ENCODE data around the gene ZEB2. TPM values are rescaled to one million over a fixed set of nuclear protein-coding genes. Genes with fewer than 3 reads are reported as not detected.

The ZEB2 gene
- total RNA-seq, 1 donor from 2014 or later, result 106 TPM

DNA sequence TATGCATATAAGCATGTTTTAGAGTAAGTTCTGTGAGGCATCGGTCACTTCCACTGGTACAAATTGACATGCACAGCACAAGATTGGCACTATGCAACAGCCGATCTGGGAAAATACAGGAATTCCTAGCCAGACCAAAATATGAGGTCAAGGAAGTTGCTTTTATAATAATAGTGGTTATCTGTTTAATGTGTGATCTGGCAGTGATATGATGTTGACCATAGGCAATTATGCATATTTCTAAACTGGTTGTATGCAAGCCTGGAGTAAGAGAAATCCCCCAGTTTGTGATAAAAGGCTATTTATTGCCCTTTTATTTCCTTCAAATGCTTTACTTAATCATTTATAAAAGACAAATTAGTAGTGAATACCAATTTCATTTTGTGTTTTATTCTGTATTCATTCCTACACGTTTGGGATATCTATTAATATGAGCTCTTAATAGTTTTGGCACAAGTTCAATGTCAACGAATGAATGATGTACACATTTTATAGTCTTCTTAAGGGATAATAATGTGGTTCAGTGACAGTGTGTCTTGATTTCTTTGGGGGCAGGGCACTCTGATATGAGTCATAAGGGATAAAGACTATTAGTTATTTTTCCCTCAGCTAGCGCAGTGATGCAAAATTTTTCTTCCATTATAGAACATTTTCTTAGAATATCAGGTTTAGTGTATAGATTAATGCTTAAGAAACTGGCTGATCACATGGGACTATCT, 34.7 kb upstream of the ZEB2 start:
- TF ChIP-seq EZH2 (IDR thresholded peaks at IDR 0.05), result no peak
- no peak for TF ChIP-seq EZH2phosphoT487 (IDR thresholded peaks at IDR 0.05)
- TF ChIP-seq, protein P1, sequence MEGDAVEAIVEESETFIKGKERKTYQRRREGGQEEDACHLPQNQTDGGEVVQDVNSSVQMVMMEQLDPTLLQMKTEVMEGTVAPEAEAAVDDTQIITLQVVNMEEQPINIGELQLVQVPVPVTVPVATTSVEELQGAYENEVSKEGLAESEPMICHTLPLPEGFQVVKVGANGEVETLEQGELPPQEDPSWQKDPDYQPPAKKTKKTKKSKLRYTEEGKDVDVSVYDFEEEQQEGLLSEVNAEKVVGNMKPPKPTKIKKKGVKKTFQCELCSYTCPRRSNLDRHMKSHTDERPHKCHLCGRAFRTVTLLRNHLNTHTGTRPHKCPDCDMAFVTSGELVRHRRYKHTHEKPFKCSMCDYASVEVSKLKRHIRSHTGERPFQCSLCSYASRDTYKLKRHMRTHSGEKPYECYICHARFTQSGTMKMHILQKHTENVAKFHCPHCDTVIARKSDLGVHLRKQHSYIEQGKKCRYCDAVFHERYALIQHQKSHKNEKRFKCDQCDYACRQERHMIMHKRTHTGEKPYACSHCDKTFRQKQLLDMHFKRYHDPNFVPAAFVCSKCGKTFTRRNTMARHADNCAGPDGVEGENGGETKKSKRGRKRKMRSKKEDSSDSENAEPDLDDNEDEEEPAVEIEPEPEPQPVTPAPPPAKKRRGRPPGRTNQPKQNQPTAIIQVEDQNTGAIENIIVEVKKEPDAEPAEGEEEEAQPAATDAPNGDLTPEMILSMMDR (IDR thresholded peaks at IDR 0.05), result no peak
- Histone ChIP-seq H3K4me3 (no peak overlapping the region), H3K27me3 (no peaks in the 10 kb centered on the region), H2AFZ (replicated peaks) (no peak overlapping the region), H3K27ac (no peak overlapping the region), H3K9me3 (ENCODE audit: low read depth) (no peaks in the 10 kb centered on the region), H3F3A (ENCODE audit: low read depth) (no peaks in the 10 kb centered on the region), H3K79me2 (ENCODE audit: low read depth) (no peaks in the 10 kb centered on the region), H4K20me1 (ENCODE audit: low read depth) (no peaks in the 10 kb centered on the region), H3K4me1 (peaks cover 7% of the 10 kb centered on the region), H3K36me3 (no peaks in the 10 kb centered on the region), H3K9ac (no peak overlapping the region), H3K4me2 (no peak overlapping the region)
- H3K27ac Mint-ChIP-seq, result no peak overlapping the region
- peaks cover 2% of the 10 kb centered on the region for H3K9me3 Mint-ChIP-seq
- DNase-seq (ENCODE audit: low spot score), result no peak
- no peak overlapping the region for H3K4me3 Mint-ChIP-seq
- peaks cover 6% of the 10 kb centered on the region for H3K27me3 Mint-ChIP-seq (ENCODE audit: insufficient read depth, low read depth)
- no peaks in the 10 kb centered on the region for H3K36me3 Mint-ChIP-seq
- peaks cover 14% of the 10 kb centered on the region for H3K4me1 Mint-ChIP-seq

DNA sequence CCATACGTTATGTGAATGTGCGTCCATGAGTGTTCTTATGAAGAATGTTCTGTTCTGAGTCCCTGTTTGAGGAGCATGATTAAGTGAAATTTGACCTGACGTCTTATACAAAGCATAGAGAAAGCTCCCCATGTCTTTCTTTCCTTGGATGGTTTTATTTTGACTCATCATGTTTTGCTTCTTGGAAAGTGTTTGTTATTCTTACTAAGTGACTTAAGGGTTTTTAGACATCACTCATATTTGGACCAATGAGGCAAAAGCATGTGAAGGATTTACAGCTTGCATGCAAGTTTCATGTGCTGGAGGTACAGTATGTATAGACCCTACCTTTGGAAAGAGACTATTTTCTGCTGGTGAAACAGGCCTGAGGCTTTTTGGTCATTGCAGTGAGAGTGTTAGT, 33.5 kb upstream of the ZEB2 start:
- H3K4me1 Mint-ChIP-seq, result peaks cover 16% of the 10 kb centered on the region
- H3K9me3 Mint-ChIP-seq, result peaks cover 2% of the 10 kb centered on the region
- Histone ChIP-seq H3K4me1 (peaks cover 7% of the 10 kb centered on the region), H4K20me1 (ENCODE audit: low read depth) (no peaks in the 10 kb centered on the region), H3K4me2 (no peak overlapping the region), H3K27ac (no peak overlapping the region), H2AFZ (replicated peaks) (no peak overlapping the region), H3K27me3 (no peaks in the 10 kb centered on the region), H3K36me3 (no peaks in the 10 kb centered on the region), H3K9me3 (ENCODE audit: low read depth) (no peaks in the 10 kb centered on the region), H3K9ac (no peak overlapping the region), H3F3A (ENCODE audit: low read depth) (no peaks in the 10 kb centered on the region), H3K79me2 (ENCODE audit: low read depth) (no peaks in the 10 kb centered on the region), H3K4me3 (no peak overlapping the region)
- DNase-seq (ENCODE audit: low spot score), result no peak
- peaks cover 3% of the 10 kb centered on the region for H3K27me3 Mint-ChIP-seq (ENCODE audit: insufficient read depth, low read depth)
- no peaks in the 10 kb centered on the region for H3K36me3 Mint-ChIP-seq
- no peak for TF ChIP-seq EZH2 (IDR thresholded peaks at IDR 0.05)
- TF ChIP-seq, protein P1 (IDR thresholded peaks at IDR 0.05), result no peak
- no peak for TF ChIP-seq EZH2phosphoT487 (IDR thresholded peaks at IDR 0.05)
- no peak overlapping the region for H3K27ac Mint-ChIP-seq
- no peak overlapping the region for H3K4me3 Mint-ChIP-seq

DNA sequence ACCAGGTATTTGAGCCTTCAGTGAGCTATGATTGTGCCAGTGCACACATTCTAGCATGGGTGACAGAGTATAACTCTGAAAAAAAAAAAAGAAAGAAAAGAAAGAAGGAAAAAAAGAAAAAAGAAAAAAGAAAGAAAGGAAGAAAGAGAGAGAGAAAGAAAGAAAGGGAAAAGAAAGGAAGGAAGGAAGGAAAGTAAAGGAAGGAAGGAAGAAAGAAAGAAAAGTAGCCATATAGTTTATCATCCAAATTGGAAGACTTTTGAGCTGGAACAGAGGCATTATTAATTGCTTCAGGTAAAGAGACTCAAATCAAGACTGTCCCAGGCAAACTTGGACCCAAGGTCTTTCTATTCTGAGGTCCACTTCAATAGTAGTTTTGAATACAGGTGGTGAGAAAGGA, 32.9 kb upstream of the ZEB2 start:
- Histone ChIP-seq H3K4me3 (no peak overlapping the region), H3K27ac (no peak overlapping the region), H4K20me1 (ENCODE audit: low read depth) (no peaks in the 10 kb centered on the region), H3K4me2 (no peak overlapping the region), H3F3A (ENCODE audit: low read depth) (no peaks in the 10 kb centered on the region), H3K4me1 (peaks cover 7% of the 10 kb centered on the region), H3K79me2 (ENCODE audit: low read depth) (no peaks in the 10 kb centered on the region), H2AFZ (replicated peaks) (no peak overlapping the region), H3K9me3 (ENCODE audit: low read depth) (no peaks in the 10 kb centered on the region), H3K36me3 (no peaks in the 10 kb centered on the region), H3K9ac (no peak overlapping the region), H3K27me3 (no peaks in the 10 kb centered on the region)
- H3K27me3 Mint-ChIP-seq (ENCODE audit: insufficient read depth, low read depth), result peaks cover 3% of the 10 kb centered on the region
- no peaks in the 10 kb centered on the region for H3K36me3 Mint-ChIP-seq
- peaks cover 16% of the 10 kb centered on the region for H3K4me1 Mint-ChIP-seq
- no peak overlapping the region for H3K27ac Mint-ChIP-seq
- H3K9me3 Mint-ChIP-seq, result peaks cover 2% of the 10 kb centered on the region
- no peak overlapping the region for H3K4me3 Mint-ChIP-seq
- TF ChIP-seq EZH2 (IDR thresholded peaks at IDR 0.05) (no peak), EZH2phosphoT487 (IDR thresholded peaks at IDR 0.05) (no peak)
- TF ChIP-seq, protein P1 (IDR thresholded peaks at IDR 0.05), result no peak
- DNase-seq (ENCODE audit: low spot score), result no peak
